HepG2 (cell line): ENCODE measurements around the gene FAM174C. TPM values are rescaled to one million over a fixed set of nuclear protein-coding genes. Genes with fewer than 3 reads are reported as not detected.

ENCODE experiments used
- ARNTL ChIP-seq: sonication (generic); formaldehyde crosslinking; IDR thresholded peaks from 2 replicates; pipeline ENCODE4 v1.4.0; 2020; ENCODE audit warnings: mild to moderate bottlenecking, missing genetic modification reagents
- CENPBD1 ChIP-seq: sonication (generic); formaldehyde crosslinking; IDR thresholded peaks from 2 replicates; pipeline ENCODE4 v1.8.0; 2022; ENCODE audit warnings: missing genetic modification reagents, low read depth, mild to moderate bottlenecking, borderline replicate concordance
- DRAP1 ChIP-seq: IDR thresholded peaks from 2 replicates; pipeline ENCODE4 v1.6.1; 2016; ENCODE audit warnings: missing genetic modification reagents, missing compliant biosample characterization
- GTF3A ChIP-seq: sonication (generic); formaldehyde crosslinking; conservative IDR thresholded peaks from 2 replicates; pipeline ENCODE4 v1.4.0; 2020; ENCODE audit warnings: mild to moderate bottlenecking, missing genetic modification reagents
- KDM2A ChIP-seq: sonication (generic); formaldehyde crosslinking; IDR thresholded peaks from 2 replicates; pipeline ENCODE4 v1.4.0; 2020; ENCODE audit warnings: low read depth, missing genetic modification reagents, borderline replicate concordance
- KLF16 ChIP-seq, 2 experiments: sonication (generic) in 1 of 2; formaldehyde crosslinking in 1 of 2; IDR thresholded peaks; 2 replicates each; pipeline versions ENCODE4 v1.6.1 to v1.8.0; 2016 to 2023; ENCODE audit warnings: missing genetic modification reagents in 2 of 2, missing compliant biosample characterization in 1 of 2
- MEIS1 ChIP-seq: sonication (generic); formaldehyde crosslinking; IDR thresholded peaks from 2 replicates; pipeline ENCODE4 v1.9.0; 2021; ENCODE audit warnings: mild to moderate bottlenecking, missing genetic modification reagents, moderate library complexity, borderline replicate concordance
- NCOA2 ChIP-seq: sonication (generic); formaldehyde crosslinking; IDR thresholded peaks from 2 replicates; pipeline ENCODE4 v1.8.0; 2022; ENCODE audit warnings: inconsistent platforms
- PAXIP1 ChIP-seq: sonication (generic); formaldehyde crosslinking; conservative IDR thresholded peaks from 2 replicates; pipeline ENCODE4 v1.4.0; 2020; ENCODE audit warnings: mild to moderate bottlenecking, missing genetic modification reagents, moderate library complexity
- TAF1 ChIP-seq: sonication (generic); formaldehyde crosslinking; IDR thresholded peaks from 2 replicates; pipeline ENCODE4 v1.4.0; 2020; ENCODE audit warnings: missing genetic modification reagents
- ZFP36L1 ChIP-seq: sonication (generic); formaldehyde crosslinking; IDR thresholded peaks from 2 replicates; pipeline ENCODE4 v1.8.0; 2022; ENCODE audit warnings: mild to moderate bottlenecking, missing genetic modification reagents, moderate library complexity
- ZFP41 ChIP-seq: sonication (generic); formaldehyde crosslinking; IDR thresholded peaks from 2 replicates; pipeline ENCODE4 v1.4.0; 2020; ENCODE audit warnings: mild to moderate bottlenecking, missing genetic modification reagents, borderline replicate concordance
- ZNF766 ChIP-seq: sonication (generic); formaldehyde crosslinking; IDR thresholded peaks from 2 replicates; pipeline ENCODE4 v1.5.0; 2020; ENCODE audit warnings: missing genetic modification reagents, borderline replicate concordance
- polyA plus RNA-seq, 8 experiments: library from polyadenylated mRNA; depleted of rRNA in 3 of 8; stranded (reverse) in 7 of 8; unstranded in 1 of 8; fragments of >200 nt; fragmentation: Illumina TruSeq in 4 of 8; extraction: Trizol in 4 of 8; gene quantifications; 2 replicates each; pipeline versions ENCODE4 v1.2.1 to v1.2.3, GENCODE V29; 2011 to 2016; ENCODE audit warnings: low read depth in 4 of 8, missing spikeins in 1 of 8, mixed read lengths in 1 of 8; ENCODE audit not compliant: insufficient read depth in 1 of 8
- total RNA-seq, 5 experiments: library from RNA; depleted of rRNA; stranded (reverse); fragments of >200 nt; fragmentation: Illumina TruSeq; extraction: Trizol; gene quantifications; 2 replicates each; pipeline ENCODE4 v1.2.3, GENCODE V29; 2016; ENCODE audit warnings: low read depth in 1 of 5
- TF ChIP-seq, protein P1 (sequence below), 2 experiments: fragments of 450-650 bp in 1 of 2; sonication (generic) in 1 of 2; formaldehyde crosslinking in 1 of 2; IDR thresholded peaks; 2 replicates each; pipeline versions ENCODE4 v1.6.1 to v1.8.0; 2016 to 2022; ENCODE audit warnings: antibody characterized with exemption in 1 of 2, mild to moderate bottlenecking in 1 of 2, missing genetic modification reagents in 1 of 2

The FAM174C gene
- total and polyA plus RNA-seq, 2 of the 13 experiments (the other 11 are each of a cell fraction or from before 2014, with no cell fraction given): 19.5 to 31.3 TPM

- TF ChIP-seq, protein P1, sequence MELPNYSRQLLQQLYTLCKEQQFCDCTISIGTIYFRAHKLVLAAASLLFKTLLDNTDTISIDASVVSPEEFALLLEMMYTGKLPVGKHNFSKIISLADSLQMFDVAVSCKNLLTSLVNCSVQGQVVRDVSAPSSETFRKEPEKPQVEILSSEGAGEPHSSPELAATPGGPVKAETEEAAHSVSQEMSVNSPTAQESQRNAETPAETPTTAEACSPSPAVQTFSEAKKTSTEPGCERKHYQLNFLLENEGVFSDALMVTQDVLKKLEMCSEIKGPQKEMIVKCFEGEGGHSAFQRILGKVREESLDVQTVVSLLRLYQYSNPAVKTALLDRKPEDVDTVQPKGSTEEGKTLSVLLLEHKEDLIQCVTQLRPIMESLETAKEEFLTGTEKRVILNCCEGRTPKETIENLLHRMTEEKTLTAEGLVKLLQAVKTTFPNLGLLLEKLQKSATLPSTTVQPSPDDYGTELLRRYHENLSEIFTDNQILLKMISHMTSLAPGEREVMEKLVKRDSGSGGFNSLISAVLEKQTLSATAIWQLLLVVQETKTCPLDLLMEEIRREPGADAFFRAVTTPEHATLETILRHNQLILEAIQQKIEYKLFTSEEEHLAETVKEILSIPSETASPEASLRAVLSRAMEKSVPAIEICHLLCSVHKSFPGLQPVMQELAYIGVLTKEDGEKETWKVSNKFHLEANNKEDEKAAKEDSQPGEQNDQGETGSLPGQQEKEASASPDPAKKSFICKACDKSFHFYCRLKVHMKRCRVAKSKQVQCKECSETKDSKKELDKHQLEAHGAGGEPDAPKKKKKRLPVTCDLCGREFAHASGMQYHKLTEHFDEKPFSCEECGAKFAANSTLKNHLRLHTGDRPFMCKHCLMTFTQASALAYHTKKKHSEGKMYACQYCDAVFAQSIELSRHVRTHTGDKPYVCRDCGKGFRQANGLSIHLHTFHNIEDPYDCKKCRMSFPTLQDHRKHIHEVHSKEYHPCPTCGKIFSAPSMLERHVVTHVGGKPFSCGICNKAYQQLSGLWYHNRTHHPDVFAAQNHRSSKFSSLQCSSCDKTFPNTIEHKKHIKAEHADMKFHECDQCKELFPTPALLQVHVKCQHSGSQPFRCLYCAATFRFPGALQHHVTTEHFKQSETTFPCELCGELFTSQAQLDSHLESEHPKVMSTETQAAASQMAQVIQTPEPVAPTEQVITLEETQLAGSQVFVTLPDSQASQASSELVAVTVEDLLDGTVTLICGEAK (IDR thresholded peaks at IDR 0.05): no peak
- TF ChIP-seq, protein P1 (CRISPR knock-in tag; IDR thresholded peaks at IDR 0.05): no peak
- TF ChIP-seq MEIS1 (CRISPR knock-in tag) (no peak; the same call in 1 of the 2 replicates), PAXIP1 (CRISPR knock-in tag) (peak; percentile 44), ZNF766 (0 out of 2 replicates have a peak, but pooled peaks have one; percentile 49), ZFP36L1 (CRISPR knock-in tag) (no peak), TAF1 (CRISPR knock-in tag) (peak; percentile 16; the same call in 1 of the 2 replicates), CENPBD1 (CRISPR knock-in tag) (no peak), GTF3A (CRISPR knock-in tag) (no peak), KLF16 (CRISPR knock-in tag; IDR thresholded peaks at IDR 0.05) (peak in 1 of 2 experiments; percentile 14; a peak in 1 of 4 replicates), KDM2A (CRISPR knock-in tag) (no peak; the same call in 1 of the 2 replicates), ARNTL (CRISPR knock-in tag) (peak; percentile 40; the same call in 1 of the 2 replicates), DRAP1 (CRISPR knock-in tag) (0 out of 2 replicates have a peak, but pooled peaks have one; percentile 43), ZFP41 (CRISPR knock-in tag) (peak; percentile 10; the same call in 1 of the 2 replicates), NCOA2 (no peak)
These were observed 9.1 kb downstream of the FAM174C start (continued) for GRCh38 chr19:1284293-1284978.
